Activated naive CD8-positive, alpha-beta T cell treated with anti-CD3 and anti-CD28 coated beads, Interleukin-2, amount 50 U/mL, for 24 hours (primary cell): ENCODE measurements around the gene FBN2.
"Not testable (repeated sequence)": the region's sequence is repeated elsewhere in the genome, so short reads cannot be mapped to it uniquely, and the experiment has no call there.

ENCODE experiments used
- ATAC-seq: fragments of 150-1000 bp; cut with Tn5 transposase; one replicate; pipeline ENCODE4 v1.10.0; 2021
- DNase-seq: peaks from one replicate; pipeline ENCODE4 v3.0.0; 2021
- H3K27ac Mint-ChIP-seq: one replicate; pipeline ENCODE4 v1.8.0; 2021; ENCODE audit warnings: mild to moderate bottlenecking, mixed read lengths
- H3K27me3 Mint-ChIP-seq: one replicate; pipeline ENCODE4 v1.8.0; 2021; ENCODE audit warnings: mixed read lengths
- H3K36me3 Mint-ChIP-seq: one replicate; pipeline ENCODE4 v1.8.0; 2021; ENCODE audit warnings: low read depth, mixed read lengths
- H3K4me1 Mint-ChIP-seq: one replicate; pipeline ENCODE4 v1.8.0; 2021; ENCODE audit warnings: mixed read lengths
- H3K4me3 Mint-ChIP-seq: one replicate; pipeline ENCODE4 v1.8.0; 2021; ENCODE audit warnings: mild to moderate bottlenecking, moderate library complexity, mixed read lengths
- H3K9me3 Mint-ChIP-seq: one replicate; pipeline ENCODE4 v1.8.0; 2021; ENCODE audit warnings: mixed read lengths

FBN2 gene

DNA sequence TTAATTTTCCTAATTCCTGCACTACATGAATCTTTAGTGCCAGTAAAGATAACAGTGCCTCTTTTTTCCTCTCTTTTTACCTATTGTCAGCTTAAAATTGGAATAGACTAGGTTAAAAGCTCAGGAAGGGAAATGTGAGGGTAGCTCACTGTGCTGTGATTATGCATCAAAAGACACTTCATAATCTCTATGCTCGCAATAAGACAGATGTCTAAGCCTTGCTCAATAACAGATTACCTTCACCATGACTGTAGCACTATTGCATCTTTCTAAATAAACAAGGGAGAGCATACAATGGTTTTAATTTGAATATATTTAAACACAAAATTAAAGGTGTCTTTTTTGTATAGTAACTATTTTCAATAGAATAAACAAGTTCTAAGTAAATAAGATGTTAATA lies 130.1 kb downstream of the FBN2 start:
- no peaks in the 10 kb centered on the region for H3K27me3 Mint-ChIP-seq
- DNase-seq (no peak), ATAC-seq (no peak)
- no peaks in the 10 kb centered on the region for H3K4me1 Mint-ChIP-seq
- H3K36me3 Mint-ChIP-seq: no peaks in the 10 kb centered on the region
- no peak overlapping the region for H3K27ac Mint-ChIP-seq
- no peaks in the 10 kb centered on the region for H3K9me3 Mint-ChIP-seq
- H3K4me3 Mint-ChIP-seq: no peak overlapping the region

DNA sequence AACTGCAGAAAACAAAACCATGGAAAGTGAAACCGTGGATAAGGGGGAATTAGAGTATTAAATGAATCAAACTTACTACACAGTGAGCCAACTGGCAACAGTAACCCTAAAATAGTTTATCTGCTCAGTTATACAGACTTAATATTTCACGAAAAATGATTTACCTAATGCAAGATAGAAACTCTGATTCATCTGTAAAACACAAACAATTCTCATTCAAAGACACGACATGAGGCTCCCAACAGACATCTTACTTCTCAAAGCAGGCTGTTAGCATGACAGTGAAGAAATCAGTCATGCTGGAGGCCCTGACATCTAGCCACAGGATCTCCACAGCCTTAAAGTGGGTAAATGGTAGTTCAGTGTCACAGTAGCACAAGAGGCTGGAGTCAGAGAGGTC lies 131.2 kb downstream of the FBN2 start:
- DNase-seq: no peak
- H3K9me3 Mint-ChIP-seq: no peaks in the 10 kb centered on the region
- H3K4me3 Mint-ChIP-seq: no peak overlapping the region
- no peaks in the 10 kb centered on the region for H3K36me3 Mint-ChIP-seq
- no peak overlapping the region for H3K27ac Mint-ChIP-seq
- ATAC-seq: no peak
- no peaks in the 10 kb centered on the region for H3K4me1 Mint-ChIP-seq
- H3K27me3 Mint-ChIP-seq: no peaks in the 10 kb centered on the region

DNA sequence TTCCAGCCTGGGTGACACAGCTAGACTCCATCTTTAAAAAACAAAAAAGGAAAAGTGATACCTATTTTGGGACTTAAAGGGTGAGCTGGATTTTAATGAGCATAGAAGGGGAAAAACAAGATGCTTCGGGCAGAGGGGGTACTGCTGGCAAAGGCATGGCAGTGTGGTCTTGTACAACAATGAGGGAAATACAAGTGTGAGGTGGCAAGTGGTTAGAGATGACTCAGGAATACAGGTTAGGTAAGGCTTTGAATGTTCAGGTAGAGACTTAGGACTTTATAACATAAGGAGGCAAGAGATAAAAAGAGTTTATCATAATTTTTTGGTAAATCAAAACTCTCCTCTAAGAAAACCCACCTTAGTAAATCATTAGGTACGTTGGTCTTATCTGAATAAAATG lies 132.9 kb downstream of the FBN2 start:
- no peak for DNase-seq
- H3K36me3 Mint-ChIP-seq: no peaks in the 10 kb centered on the region
- no peak overlapping the region for H3K4me3 Mint-ChIP-seq

DNA sequence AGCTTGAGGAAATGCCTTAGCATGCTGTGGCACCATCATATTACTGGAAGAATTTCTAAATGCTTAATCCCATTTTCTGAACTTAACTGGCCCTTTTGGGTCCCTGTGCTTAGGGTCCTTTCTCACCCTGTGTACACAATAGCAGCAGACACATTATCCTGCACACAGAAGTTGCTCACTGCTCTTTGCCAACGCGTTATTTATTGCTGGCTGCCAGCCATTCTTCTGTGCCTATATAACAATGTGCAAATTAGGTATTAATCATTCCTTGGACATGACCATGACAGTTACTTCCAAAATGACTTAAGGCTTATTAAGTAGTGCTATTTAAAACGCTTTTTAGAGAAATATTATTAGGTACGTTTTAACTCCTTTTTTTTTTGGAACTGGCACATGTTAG lies 134.7 kb downstream of the FBN2 start:
- no peak for DNase-seq
- Mint-ChIP-seq H3K27ac (no peak overlapping the region), H3K9me3 (peaks cover 6% of the 10 kb centered on the region), H3K36me3 (no peaks in the 10 kb centered on the region), H3K4me1 (no peaks in the 10 kb centered on the region), H3K4me3 (no peak overlapping the region), H3K27me3 (no peaks in the 10 kb centered on the region)
- no peak for ATAC-seq

More for the DNA sequence above, 132.9 kb downstream of the FBN2 start:
- Mint-ChIP-seq H3K4me1 (no peaks in the 10 kb centered on the region), H3K27ac (no peak overlapping the region), H3K9me3 (no peaks in the 10 kb centered on the region), H3K27me3 (no peaks in the 10 kb centered on the region)
- ATAC-seq: no peak

DNA sequence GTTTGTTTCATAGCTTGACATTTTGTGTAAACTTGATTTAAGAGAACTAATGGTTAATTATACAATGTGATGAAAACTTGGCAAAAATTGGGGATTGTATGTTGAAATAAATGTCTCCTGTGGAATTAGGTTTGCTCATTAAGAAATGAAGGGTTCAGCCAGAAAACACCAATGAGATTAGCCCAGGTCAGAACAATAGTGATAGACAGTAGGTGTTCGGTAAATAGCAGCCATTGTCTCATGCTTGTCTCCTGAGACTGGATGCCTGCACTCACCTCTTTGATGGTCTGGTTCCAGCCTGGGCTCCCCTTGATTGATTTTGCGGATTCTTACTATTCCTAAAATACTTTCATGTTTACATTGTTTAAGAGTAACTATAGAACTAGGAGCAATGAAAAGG lies 135.5 kb downstream of the FBN2 start:
- no peak overlapping the region for H3K27ac Mint-ChIP-seq
- H3K4me3 Mint-ChIP-seq: no peak overlapping the region
- H3K36me3 Mint-ChIP-seq: no peaks in the 10 kb centered on the region
- no peaks in the 10 kb centered on the region for H3K27me3 Mint-ChIP-seq
- ATAC-seq: no peak
- no peak for DNase-seq
- H3K4me1 Mint-ChIP-seq: no peaks in the 10 kb centered on the region
- H3K9me3 Mint-ChIP-seq: peaks cover 6% of the 10 kb centered on the region

DNA sequence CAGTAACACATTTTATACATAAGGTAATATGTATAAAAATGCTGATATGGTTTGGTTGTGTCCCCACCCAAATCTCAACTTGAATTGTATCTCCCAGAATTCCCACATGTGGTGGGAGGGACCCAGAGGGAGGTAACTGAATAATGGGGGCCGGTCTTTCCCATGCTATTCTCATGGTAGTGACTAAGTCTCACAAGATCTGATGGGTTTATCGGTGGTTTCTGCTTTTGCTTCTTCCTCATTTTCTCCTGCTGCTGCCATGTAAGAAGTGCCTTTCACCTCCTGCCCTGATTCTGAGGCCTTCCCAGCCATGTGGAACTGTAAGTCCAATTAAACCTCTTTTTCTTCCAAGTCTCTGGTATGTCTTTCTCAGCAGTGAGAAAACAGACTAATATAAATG lies 137.3 kb downstream of the FBN2 start:
- not testable (repeated sequence) for H3K4me1 Mint-ChIP-seq, H3K4me3 Mint-ChIP-seq

DNA sequence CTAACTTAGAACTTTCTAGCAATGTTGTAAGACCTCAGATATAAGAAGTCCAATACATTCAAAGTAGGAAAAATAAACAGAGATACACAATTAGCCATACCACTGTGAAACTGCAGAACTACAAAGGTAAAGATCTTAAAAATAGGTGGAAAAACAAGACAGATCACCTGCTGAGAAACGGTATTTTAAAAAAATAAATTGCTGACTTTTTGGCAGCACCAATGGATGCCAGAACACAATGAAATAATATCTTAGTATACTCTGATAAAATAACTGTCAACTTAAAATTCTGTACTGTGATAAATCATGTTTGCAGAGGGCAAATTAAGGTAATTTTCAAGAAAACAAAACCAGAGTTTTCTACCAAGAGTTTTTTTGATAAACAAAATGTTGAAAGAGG lies 138.9 kb downstream of the FBN2 start:
- H3K36me3 Mint-ChIP-seq: no peaks in the 10 kb centered on the region
- DNase-seq (no peak), ATAC-seq (no peak)
- no peaks in the 10 kb centered on the region for H3K4me1 Mint-ChIP-seq
- no peak overlapping the region for H3K4me3 Mint-ChIP-seq
- H3K27me3 Mint-ChIP-seq: no peaks in the 10 kb centered on the region
- peaks cover 6% of the 10 kb centered on the region for H3K9me3 Mint-ChIP-seq
- no peak overlapping the region for H3K27ac Mint-ChIP-seq

More for the DNA sequence above, 137.3 kb downstream of the FBN2 start:
- H3K9me3 Mint-ChIP-seq, ATAC-seq, DNase-seq, H3K27me3 Mint-ChIP-seq, H3K27ac Mint-ChIP-seq, H3K36me3 Mint-ChIP-seq: not testable (repeated sequence)

DNA sequence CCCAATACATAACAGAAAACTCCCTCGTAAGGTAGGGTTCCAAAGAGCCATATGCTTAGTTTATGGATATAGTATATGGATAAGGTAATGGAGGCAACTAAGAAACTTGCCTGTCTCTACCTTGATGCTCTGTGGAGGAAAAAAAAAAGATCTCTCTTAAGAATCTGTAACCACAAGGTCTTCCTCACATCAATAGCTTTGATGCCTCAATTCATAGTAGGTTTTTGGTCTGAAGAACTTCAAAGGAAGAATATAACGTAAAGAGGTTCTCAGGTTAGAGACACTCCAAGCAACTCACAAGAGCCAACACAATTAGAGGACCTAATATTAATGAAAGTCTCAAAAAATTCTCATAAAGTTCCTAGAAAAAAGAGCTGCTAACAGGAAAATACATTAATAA lies 140.2 kb downstream of the FBN2 start:
- Mint-ChIP-seq H3K4me3 (no peak overlapping the region), H3K4me1 (no peaks in the 10 kb centered on the region), H3K36me3 (no peaks in the 10 kb centered on the region), H3K27me3 (no peaks in the 10 kb centered on the region), H3K27ac (no peak overlapping the region), H3K9me3 (peaks cover 6% of the 10 kb centered on the region)
- ATAC-seq (no peak), DNase-seq (no peak)

DNA sequence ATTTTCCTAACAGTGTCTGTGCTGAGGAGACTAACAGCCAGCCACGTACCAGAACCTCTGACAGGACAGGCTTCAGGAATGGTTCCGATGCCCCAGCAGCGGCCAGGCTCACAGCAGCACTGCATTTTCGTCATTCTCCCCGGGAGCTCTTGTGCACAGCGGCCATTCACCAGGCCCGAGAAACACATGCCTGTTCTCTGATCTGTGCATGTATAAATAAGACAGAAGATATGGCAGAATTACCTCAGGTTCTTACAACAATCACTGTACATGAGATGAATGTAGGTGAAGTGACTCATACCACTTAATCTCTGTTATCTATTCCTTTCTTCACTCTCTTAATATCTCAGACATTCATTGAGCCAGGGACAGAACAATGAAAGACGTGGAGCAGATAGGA lies 143.0 kb downstream of the FBN2 start:
- Mint-ChIP-seq H3K9me3 (peaks cover 6% of the 10 kb centered on the region), H3K4me3 (no peak overlapping the region), H3K27ac (no peak overlapping the region), H3K36me3 (no peaks in the 10 kb centered on the region), H3K27me3 (no peaks in the 10 kb centered on the region), H3K4me1 (no peaks in the 10 kb centered on the region)
- ATAC-seq: no peak
- DNase-seq: no peak

DNA sequence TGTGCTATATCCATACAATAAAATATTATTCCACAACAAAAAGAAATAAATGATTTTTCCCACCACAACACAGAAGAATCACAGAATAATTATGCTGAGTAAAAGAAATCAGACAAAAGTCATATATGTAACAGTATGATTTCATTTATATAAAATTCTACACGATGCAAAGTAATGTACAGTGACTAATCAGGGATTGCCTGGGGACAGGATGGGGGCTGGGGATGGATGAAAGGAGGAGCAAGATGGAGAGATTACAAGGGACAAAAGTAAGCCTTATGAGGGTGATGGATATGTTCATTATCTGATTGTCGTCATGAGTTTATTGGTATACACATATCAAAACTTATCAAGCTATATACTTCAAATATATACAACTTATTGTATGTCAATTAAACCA lies 154.0 kb downstream of the FBN2 start:
- Mint-ChIP-seq H3K4me3 (no peak overlapping the region), H3K27me3 (no peaks in the 10 kb centered on the region), H3K36me3 (no peaks in the 10 kb centered on the region), H3K9me3 (no peaks in the 10 kb centered on the region), H3K4me1 (no peaks in the 10 kb centered on the region), H3K27ac (no peak overlapping the region)
- DNase-seq (no peak), ATAC-seq (no peak)

DNA sequence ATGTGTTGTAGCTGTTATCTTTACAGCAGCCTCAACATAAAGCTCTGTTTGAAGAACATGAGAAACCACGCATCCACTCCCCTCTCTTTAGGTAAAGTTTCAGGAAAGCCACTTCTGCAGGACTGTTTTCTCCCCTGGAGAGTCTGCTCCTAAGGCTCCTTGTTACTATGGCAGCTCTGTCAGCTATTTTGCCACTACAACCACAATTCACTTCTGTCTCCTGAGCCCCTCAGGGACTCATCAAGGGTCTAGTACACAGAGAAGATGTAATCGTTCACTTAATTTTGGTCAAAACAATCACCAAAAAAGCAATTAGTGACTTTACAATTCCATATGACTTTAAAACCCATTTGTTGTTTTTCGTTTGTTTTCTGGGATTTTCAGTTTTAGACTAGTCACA lies 157.7 kb downstream of the FBN2 start:
- no peak for ATAC-seq
- Mint-ChIP-seq H3K9me3 (no peaks in the 10 kb centered on the region), H3K4me3 (no peak overlapping the region), H3K27ac (no peak overlapping the region), H3K4me1 (no peaks in the 10 kb centered on the region), H3K27me3 (no peaks in the 10 kb centered on the region), H3K36me3 (no peaks in the 10 kb centered on the region)
- no peak for DNase-seq

DNA sequence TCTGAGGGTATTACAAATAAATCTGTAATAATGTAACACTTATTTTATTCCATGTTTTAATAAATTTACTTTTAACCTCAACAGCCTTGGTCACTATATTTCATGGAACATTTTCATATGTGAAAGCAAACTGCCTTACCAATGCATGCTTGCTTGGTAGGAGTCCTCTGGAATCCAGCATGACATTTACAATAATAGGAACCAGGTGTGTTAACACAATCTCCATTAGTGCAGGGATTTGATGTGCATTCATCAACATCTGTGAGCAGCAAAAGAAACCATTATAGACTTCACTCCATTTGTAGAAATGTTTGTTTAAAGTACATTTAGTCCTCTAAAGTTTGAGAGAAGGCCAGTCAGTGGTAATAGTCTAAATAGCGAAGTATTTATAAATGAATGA lies 159.4 kb downstream of the FBN2 start:
- Mint-ChIP-seq H3K27me3 (no peaks in the 10 kb centered on the region), H3K9me3 (no peaks in the 10 kb centered on the region), H3K4me3 (no peak overlapping the region), H3K36me3 (no peaks in the 10 kb centered on the region), H3K4me1 (no peaks in the 10 kb centered on the region), H3K27ac (no peak overlapping the region)
- DNase-seq (no peak), ATAC-seq (no peak)

DNA sequence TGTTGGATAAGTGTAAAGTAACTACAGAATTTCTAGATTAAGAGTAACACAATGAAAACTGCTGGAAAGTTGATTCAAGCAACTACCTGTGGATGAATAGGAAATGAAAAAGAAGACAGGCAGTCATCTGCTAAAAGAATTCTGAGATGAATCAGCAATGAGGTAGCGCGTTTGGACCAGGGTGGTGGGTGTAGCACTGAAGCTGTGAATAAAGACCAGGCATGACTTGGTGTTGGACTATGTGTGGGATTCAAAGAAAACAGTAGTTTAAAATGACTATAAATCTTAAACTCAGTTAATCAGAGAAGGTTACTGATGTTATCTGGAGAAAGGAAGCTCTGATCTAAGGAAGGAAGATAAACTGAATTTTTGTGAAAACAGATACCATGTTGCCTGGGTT lies 159.8 kb downstream of the FBN2 start:
- H3K27ac Mint-ChIP-seq: no peak overlapping the region
- H3K27me3 Mint-ChIP-seq: no peaks in the 10 kb centered on the region
- H3K4me3 Mint-ChIP-seq: no peak overlapping the region
- no peaks in the 10 kb centered on the region for H3K4me1 Mint-ChIP-seq
- no peaks in the 10 kb centered on the region for H3K36me3 Mint-ChIP-seq
- no peak for ATAC-seq
- H3K9me3 Mint-ChIP-seq: no peaks in the 10 kb centered on the region
- DNase-seq: no peak

DNA sequence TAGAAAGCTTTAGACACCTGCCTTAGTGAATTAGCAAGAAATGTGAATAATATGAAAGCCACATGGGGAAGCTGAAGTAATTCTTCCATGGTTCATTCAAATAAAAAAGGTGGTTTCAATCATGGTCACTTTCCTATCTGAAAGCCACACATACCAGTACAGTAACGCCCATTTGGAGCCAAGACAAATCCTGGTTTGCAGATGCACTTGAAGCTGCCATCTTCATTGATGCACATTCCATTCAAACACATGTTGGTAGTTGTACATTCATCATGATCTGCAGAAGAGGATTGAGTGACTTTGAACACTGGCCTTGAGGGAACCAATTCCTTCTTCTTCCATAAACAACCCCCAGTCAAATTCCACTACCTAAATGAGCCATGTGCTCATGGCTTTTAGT lies 161.5 kb downstream of the FBN2 start:
- H3K27me3 Mint-ChIP-seq: no peaks in the 10 kb centered on the region
- no peaks in the 10 kb centered on the region for H3K36me3 Mint-ChIP-seq
- ATAC-seq (no peak), DNase-seq (no peak)
- H3K4me1 Mint-ChIP-seq: no peaks in the 10 kb centered on the region
- H3K9me3 Mint-ChIP-seq: no peaks in the 10 kb centered on the region
- H3K27ac Mint-ChIP-seq: no peak overlapping the region
- no peak overlapping the region for H3K4me3 Mint-ChIP-seq

DNA sequence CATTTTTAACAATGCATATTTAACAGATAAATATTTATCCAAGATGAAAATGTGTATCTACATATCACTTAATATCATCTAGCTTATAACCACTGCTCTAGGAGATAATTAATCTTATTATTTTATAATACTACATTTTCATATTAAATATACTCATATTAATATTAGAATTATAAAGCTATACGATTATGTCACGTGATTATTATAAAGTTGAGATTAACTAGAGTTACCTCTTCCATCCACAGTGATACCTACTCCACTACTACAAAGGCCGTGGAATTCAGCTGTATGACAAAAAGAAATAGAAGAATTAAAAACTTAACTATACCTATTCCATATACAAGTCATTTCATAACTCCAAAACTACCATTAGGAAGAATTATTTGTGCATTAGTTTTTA lies 171.9 kb downstream of the FBN2 start:
- no peaks in the 10 kb centered on the region for H3K36me3 Mint-ChIP-seq
- no peaks in the 10 kb centered on the region for H3K9me3 Mint-ChIP-seq
- H3K4me1 Mint-ChIP-seq: no peaks in the 10 kb centered on the region
- DNase-seq: no peak
- no peak overlapping the region for H3K27ac Mint-ChIP-seq
- no peaks in the 10 kb centered on the region for H3K27me3 Mint-ChIP-seq
- no peak for ATAC-seq
- H3K4me3 Mint-ChIP-seq: no peak overlapping the region

DNA sequence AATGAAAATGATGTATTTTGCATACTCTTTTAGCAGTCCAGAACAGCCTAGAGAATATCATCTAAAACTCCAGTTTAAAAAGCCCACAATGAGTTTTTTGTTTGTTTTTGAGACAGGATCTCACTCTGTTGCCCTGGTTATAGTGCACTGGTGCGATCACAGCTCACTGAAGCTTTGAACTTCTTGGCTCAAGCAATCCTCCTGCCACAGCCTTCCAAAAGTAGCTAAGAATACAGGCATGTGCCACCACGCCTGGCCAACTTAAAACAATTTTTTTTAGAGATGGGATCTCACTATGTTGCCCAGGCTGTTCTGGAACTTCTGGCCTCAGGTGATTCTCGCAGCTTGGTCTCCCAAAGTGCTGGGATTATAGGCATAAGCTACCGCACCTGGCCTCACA lies 175.7 kb downstream of the FBN2 start:
- DNase-seq (no peak), ATAC-seq (no peak)
- Mint-ChIP-seq H3K9me3 (no peaks in the 10 kb centered on the region), H3K27me3 (no peaks in the 10 kb centered on the region), H3K4me3 (no peak overlapping the region), H3K27ac (no peak overlapping the region), H3K4me1 (no peaks in the 10 kb centered on the region), H3K36me3 (no peaks in the 10 kb centered on the region)
